Activated CD4-positive, alpha-beta T cell treated with anti-CD3 and anti-CD28 coated beads for 36 hours (primary cell): Measurements from ENCODE around the gene NAGS. TPM values are rescaled to one million over a fixed set of nuclear protein-coding genes. Genes with fewer than 3 reads are reported as not detected.
"Not testable (repeated sequence)": the region's sequence is repeated elsewhere in the genome, so short reads cannot be mapped to it uniquely, and the experiment has no call there.

ENCODE experiments used
- ATAC-seq: fragments of 200-7000 bp; cut with Tn5 transposase; one replicate; pipeline ENCODE4 v1.10.0; 2021; ENCODE audit warnings: mild to moderate bottlenecking, moderate library complexity
- CTCF ChIA-PET: fragments of 350-600 bp; sonication (Branson Sonifier 250); formaldehyde crosslinking; loops from one replicate; lab custom pipeline; 2021; ENCODE audit warnings: antibody characterized with exemption; lab: Charles Lee
- POLR2A ChIA-PET: fragments of 350-600 bp; sonication (Branson Sonifier 250); formaldehyde crosslinking; loops from one replicate; lab custom pipeline; 2021; ENCODE audit warnings: antibody characterized with exemption, inconsistent platforms; lab: Charles Lee
- DNase-seq: peaks from one replicate; pipeline ENCODE4 v3.0.0-alpha.2; 2020
- H3K27ac Mint-ChIP-seq: one replicate; pipeline ENCODE4 v1.8.0; 2021; ENCODE audit warnings: mixed read lengths
- H3K27me3 Mint-ChIP-seq: one replicate; pipeline ENCODE4 v1.8.0; 2021; ENCODE audit warnings: mixed read lengths
- H3K36me3 Mint-ChIP-seq: one replicate; pipeline ENCODE4 v1.8.0; 2021; ENCODE audit warnings: low read depth, mixed read lengths
- H3K4me1 Mint-ChIP-seq: one replicate; pipeline ENCODE4 v1.8.0; 2021; ENCODE audit warnings: mixed read lengths
- H3K4me3 Mint-ChIP-seq: one replicate; pipeline ENCODE4 v1.8.0; 2021; ENCODE audit warnings: mild to moderate bottlenecking, moderate library complexity, mixed read lengths
- H3K9me3 Mint-ChIP-seq: one replicate; pipeline ENCODE4 v1.8.0; 2021; ENCODE audit warnings: low read depth, mixed read lengths
- intact Hi-C, 2 experiments: fragments of 100-400 bp; cut with DNase I in 1 of 2; cut with micrococcal nuclease in 1 of 2; formaldehyde crosslinking; loops; one replicate each; pipeline versions ENCODE4 v1.14.2 to v1.15.1; 2022 to 2024; cut with DNase I, micrococcal nuclease
- total RNA-seq, 2 experiments: library from RNA; stranded (reverse); gene quantifications; one replicate each; pipeline ENCODE4 v1.2.3, GENCODE V29; 2021

Gene NAGS
- total RNA-seq, 2 experiments from 2014 or later, result 1.3 to 1.5 TPM

DNA sequence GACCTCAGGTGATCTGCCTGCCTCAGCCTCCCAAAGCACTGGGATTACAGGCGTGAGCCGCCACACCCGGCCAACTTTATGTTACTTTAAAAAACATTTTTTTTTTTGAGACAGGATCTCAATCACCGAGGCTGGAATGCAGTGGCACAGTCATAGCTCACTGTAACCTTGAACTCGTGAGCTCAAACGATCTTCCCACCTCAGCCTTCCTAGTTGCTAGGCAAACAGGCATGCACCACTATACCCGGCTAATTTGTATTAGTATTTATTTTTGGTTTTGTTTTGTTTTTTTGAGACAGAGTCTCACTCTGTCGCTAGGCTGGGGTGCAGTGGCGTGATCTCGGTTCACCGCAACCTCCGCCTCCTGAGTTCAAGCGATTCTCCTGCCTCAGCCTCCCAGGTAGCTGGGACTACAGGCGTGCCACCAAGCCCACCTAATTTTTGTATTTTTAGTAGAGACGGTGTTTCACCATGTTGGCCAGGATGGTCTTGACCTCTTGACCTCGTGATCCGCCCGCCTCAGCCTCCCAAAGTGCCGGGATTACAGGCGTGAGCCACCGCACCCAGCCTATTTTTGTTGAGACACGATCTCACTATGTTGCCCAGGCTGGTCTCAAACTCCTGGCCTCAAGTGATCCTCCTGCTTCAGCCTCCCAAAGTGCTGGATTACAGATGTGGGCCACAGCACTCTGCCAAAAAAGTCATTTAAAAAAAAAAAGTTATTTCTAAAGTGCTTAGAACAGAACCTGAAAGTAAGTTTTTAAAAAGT is 31.8 kb upstream of the NAGS start:
- H3K27ac Mint-ChIP-seq, POLR2A ChIA-PET, DNase-seq, H3K36me3 Mint-ChIP-seq, intact Hi-C loops, H3K9me3 Mint-ChIP-seq, ATAC-seq, H3K4me1 Mint-ChIP-seq, H3K4me3 Mint-ChIP-seq, H3K27me3 Mint-ChIP-seq: not testable (repeated sequence)
- CTCF ChIA-PET, result interaction anchor here (1.0 to 1.1 kb wide), 2 partner anchors 10 to 21 kb away, joined by 3 to 4 read pairs; no protein-coding TSS in a partner anchor

DNA sequence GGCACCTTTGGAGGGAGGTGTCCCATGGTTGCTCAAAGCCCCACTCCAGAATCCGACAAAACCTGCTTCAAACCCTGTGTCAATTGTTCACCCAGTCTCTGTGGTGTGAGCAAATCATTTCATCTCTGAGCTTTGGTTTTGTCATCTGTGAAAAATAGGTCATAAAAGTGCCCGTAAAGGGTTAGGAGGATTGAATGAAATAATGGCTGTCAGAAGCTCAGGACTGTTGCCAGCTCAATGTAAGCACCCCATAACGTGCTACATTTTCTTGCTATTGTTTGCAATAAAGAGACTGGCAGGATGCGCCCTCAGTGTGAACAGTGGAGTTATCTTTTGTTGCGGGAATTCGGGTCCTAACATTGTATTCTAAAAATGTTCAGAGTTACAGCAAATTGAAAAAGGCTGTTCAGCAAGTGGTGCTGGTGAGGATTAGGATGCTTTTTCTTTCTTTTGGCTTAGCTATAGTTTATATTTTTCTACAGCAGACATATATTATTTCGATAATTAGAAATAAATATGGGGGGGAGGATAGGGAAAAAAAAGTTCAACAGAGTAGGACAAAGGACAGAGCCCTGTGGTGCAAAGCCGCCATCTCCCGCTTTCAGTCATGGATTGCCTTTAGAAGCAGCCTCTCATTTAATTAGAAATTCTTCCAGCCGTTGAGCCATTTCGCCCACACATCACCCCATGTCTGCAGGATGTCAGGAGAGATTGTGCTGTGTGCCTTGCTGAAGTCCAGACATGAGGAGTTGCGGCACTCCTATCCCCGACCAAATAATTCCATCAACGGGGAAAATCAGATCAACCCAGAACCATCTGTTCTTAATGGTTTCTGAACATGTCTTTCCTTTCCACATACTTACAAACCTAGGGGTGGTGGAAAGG is 29.8 kb upstream of the NAGS start:
- intact Hi-C loops, result no loop called here
- Mint-ChIP-seq H3K36me3 (no peaks in the 10 kb centered on the region), H3K27me3 (peaks cover 9% of the 10 kb centered on the region), H3K9me3 (no peaks in the 10 kb centered on the region), H3K27ac (no peak overlapping the region), H3K4me3 (no peak overlapping the region), H3K4me1 (no peaks in the 10 kb centered on the region)
- POLR2A ChIA-PET, result no interaction called here
- no peak for ATAC-seq
- DNase-seq, result no peak
- CTCF ChIA-PET, result interaction anchor here (1.3 kb wide), 1 partner anchor 60 kb away, joined by 3 read pairs; no protein-coding TSS in a partner anchor

- H3K4me1 Mint-ChIP-seq, result no peaks in the 10 kb centered on the region
- H3K9me3 Mint-ChIP-seq, result no peaks in the 10 kb centered on the region
- DNase-seq (no peak), ATAC-seq (no peak)
- CTCF ChIA-PET, result no interaction called here
- no peak overlapping the region for H3K4me3 Mint-ChIP-seq
- H3K36me3 Mint-ChIP-seq, result no peaks in the 10 kb centered on the region
- POLR2A ChIA-PET, result no interaction called here
- H3K27ac Mint-ChIP-seq, result no peak overlapping the region
- intact Hi-C loops, result no loop called here
- peaks cover 11% of the 10 kb centered on the region for H3K27me3 Mint-ChIP-seq
Observed at GRCh38 chr17:43975898-43976297, 28.5 kb upstream of the NAGS start.

DNA sequence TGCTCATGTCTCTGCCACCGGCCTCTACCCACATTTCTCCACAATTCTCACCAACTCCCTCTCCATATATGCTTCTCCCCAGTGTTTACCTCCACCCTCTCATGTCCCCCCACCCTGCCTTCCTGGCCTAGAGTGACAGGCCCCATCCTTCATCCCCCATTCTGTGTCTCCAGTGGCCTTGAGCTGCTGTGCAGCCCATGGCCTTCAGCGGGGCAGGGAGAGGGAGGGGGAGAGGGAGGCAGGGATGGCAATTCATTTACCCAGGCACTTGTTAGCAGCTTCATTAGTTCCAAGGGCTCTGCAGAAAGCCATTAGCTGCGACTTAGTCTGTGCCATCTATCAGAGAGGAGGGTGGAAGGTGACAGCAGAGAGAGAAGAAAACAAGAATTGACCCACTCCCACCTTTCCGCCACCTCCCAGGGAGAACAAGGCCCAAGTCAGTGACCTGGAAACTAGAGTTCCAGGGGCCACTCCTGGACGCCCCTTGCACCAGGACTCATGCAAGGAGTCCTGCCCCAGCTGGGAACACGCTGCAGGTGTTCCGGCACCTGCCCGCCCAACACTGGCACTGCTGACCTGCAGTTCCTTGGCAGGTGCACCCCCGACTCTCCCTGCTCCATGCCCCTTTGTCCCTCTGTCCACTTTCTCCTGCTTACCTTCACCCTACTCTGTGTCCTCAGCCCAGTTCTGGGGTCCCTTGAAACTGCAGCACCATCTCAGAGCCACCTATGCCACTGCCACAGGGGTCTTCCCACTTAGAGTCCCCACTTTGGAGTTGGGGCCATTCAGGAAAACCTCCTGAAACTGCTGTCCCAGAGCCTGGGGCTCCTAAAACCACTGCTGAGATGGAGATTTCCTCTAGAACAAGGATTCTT is 27.2 kb upstream of the NAGS start:
- ATAC-seq, result no peak
- Mint-ChIP-seq H3K4me3 (no peak overlapping the region), H3K36me3 (no peaks in the 10 kb centered on the region), H3K9me3 (no peaks in the 10 kb centered on the region), H3K27me3 (peaks cover 21% of the 10 kb centered on the region), H3K4me1 (no peaks in the 10 kb centered on the region), H3K27ac (no peak overlapping the region)
- intact Hi-C loops, result no loop called here
- DNase-seq, result no peak
- ChIA-PET POLR2A (no interaction called here), CTCF (no interaction called here)

DNA sequence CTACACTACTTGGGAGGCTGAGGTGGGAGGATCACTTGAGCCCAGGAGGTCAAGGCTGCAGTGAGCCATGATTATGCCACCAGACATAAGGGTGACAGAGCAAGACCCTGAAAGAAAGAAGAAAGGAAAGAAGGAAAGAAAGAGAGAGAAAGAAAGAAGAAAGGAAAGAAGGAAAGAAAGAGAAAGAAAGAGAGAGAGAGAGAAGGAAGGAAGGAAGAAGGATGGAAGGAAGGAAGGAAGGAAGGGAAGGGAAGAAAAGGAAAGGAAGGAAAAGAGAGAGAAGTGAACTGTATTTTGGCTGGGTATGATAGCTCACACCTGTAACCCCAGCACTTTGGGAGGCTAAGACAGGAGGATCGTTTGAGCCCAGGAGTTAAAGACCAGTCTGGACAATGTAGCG is 26.3 kb upstream of the NAGS start:
- ATAC-seq (no peak), DNase-seq (no peak)
- intact Hi-C loops, result no loop called here
- CTCF ChIA-PET, result no interaction called here
- peaks cover 28% of the 10 kb centered on the region for H3K27me3 Mint-ChIP-seq
- no peak overlapping the region for H3K4me3 Mint-ChIP-seq
- no peak overlapping the region for H3K27ac Mint-ChIP-seq
- POLR2A ChIA-PET, result no interaction called here
- H3K9me3 Mint-ChIP-seq, result no peaks in the 10 kb centered on the region
- H3K36me3 Mint-ChIP-seq, result no peaks in the 10 kb centered on the region
- H3K4me1 Mint-ChIP-seq, result no peaks in the 10 kb centered on the region

GRCh38 chr17:43979011-43979410 is 25.4 kb upstream of the NAGS start:
- H3K27me3 Mint-ChIP-seq, result peaks cover 30% of the 10 kb centered on the region
- intact Hi-C loops, result no loop called here
- ChIA-PET POLR2A (interaction anchor here (0.6 kb wide), 1 partner anchor 15 kb away, joined by 3 read pairs; no protein-coding TSS in a partner anchor), CTCF (interaction anchor here (0.6 to 1.2 kb wide), 3 partner anchors 9 to 1192 kb away, joined by 3 to 4 read pairs (median 4); no protein-coding TSS in a partner anchor)
- no peak overlapping the region for H3K27ac Mint-ChIP-seq
- ATAC-seq, result no peak
- no peaks in the 10 kb centered on the region for H3K36me3 Mint-ChIP-seq
- no peak overlapping the region for H3K4me3 Mint-ChIP-seq
- DNase-seq, result no peak
- peaks cover 4% of the 10 kb centered on the region for H3K4me1 Mint-ChIP-seq
- H3K9me3 Mint-ChIP-seq, result no peaks in the 10 kb centered on the region

DNA sequence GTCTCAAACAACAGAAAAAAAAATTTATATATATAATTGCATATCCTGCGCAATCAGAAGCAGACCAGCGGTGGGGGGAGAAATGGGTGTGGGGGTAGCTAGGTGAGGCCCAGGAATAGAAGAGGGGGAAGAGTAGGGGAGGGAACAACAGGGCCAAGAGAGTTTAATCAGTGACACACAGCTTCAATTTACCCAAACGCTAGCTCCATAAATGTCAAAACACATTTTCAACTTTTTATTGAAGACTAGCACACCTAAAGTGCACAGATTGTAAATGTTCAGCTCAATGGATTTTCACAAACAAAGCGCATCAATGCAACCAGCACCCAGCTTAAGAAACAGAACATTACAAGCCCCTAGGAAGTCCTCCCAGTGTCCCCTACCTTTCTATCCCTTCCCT is 24.8 kb upstream of the NAGS start:
- intact Hi-C loops, result no loop called here

GRCh38 chr17:43982171-43982570 is 22.3 kb upstream of the NAGS start:
- H3K27ac Mint-ChIP-seq, result no peak overlapping the region
- H3K36me3 Mint-ChIP-seq, result no peaks in the 10 kb centered on the region
- no peak overlapping the region for H3K4me3 Mint-ChIP-seq
- intact Hi-C loops, result no loop called here
- ChIA-PET POLR2A (no interaction called here), CTCF (interaction anchor here (1.3 kb wide), 1 partner anchor 104 kb away, joined by 4 read pairs; no protein-coding TSS in a partner anchor)
- H3K4me1 Mint-ChIP-seq, result peaks cover 4% of the 10 kb centered on the region
- DNase-seq (no peak), ATAC-seq (no peak)
- peaks cover 37% of the 10 kb centered on the region for H3K27me3 Mint-ChIP-seq
- no peaks in the 10 kb centered on the region for H3K9me3 Mint-ChIP-seq

More for the DNA sequence above, 24.8 kb upstream of the NAGS start:
- CTCF ChIA-PET, result interaction anchor here (0.9 to 1.2 kb wide), 2 partner anchors 8 to 36 kb away, joined by 3 to 4 read pairs; no protein-coding TSS in a partner anchor
- H3K4me3 Mint-ChIP-seq, result no peak overlapping the region
- peaks cover 29% of the 10 kb centered on the region for H3K27me3 Mint-ChIP-seq
- POLR2A ChIA-PET, result interaction anchor here (0.6 kb wide), 2 partner anchors 16 to 32 kb away, joined by 3 read pairs; no protein-coding TSS in a partner anchor
- no peak overlapping the region for H3K27ac Mint-ChIP-seq
- no peak for DNase-seq
- H3K4me1 Mint-ChIP-seq, result peaks cover 4% of the 10 kb centered on the region
- H3K36me3 Mint-ChIP-seq, result no peaks in the 10 kb centered on the region
- no peaks in the 10 kb centered on the region for H3K9me3 Mint-ChIP-seq
- no peak for ATAC-seq

- Mint-ChIP-seq H3K4me1 (peaks cover 4% of the 10 kb centered on the region), H3K9me3 (no peaks in the 10 kb centered on the region), H3K27me3 (peaks cover 41% of the 10 kb centered on the region), H3K27ac (no peak overlapping the region), H3K4me3 (no peak overlapping the region), H3K36me3 (no peaks in the 10 kb centered on the region)
- ChIA-PET CTCF (interaction anchor here (1.0 to 1.6 kb wide), 5 partner anchors 13 to 58 kb away, joined by 3 to 4 read pairs (median 3); no protein-coding TSS in a partner anchor), POLR2A (no interaction called here)
- intact Hi-C loops, result no loop called here
- no peak for ATAC-seq
- no peak for DNase-seq
Observed at GRCh38 chr17:43983196-43983514, 21.3 kb upstream of the NAGS start.

DNA sequence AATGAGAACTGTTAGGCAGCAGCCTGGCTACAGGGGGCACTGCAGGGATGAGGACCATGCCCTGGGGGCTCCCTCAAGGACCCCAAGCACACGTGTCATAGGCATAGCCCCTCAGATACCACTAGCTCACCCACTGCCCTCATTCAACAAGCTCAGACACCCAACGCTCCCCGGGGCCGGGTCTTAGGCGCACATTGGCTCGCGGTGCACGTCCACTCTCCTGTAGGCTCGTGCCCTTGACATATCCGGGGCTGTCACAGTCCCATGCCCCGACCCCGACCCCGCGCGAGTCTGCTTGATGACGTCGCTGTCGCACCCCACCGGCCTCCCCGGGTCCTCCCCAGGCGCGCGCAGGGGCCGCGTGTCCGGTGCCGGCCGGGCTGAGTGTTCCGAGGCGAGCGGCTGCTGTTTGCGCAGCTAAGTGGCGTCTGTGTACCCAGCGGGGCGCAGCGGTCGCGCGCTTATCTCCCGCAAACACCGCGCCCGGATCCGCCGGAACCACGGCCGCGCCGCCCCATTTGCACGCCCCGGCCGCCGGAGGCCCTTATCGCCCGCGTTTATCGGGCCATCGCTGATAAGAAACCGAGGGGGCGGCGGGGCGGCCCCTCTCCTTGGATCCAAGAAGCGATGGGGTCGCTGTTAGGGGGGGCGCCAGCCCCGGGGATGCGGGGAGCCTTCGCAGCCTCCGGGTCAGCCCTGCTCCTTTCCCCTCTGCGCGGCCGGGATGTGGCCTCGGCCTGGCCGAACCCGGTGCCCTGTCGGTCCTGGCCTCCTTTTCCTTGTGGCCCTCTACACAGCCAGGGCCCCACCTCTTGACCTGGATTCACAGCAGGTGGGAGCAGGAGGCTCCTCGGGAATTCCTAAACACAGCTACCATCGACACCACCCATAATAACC is 20.7 kb upstream of the NAGS start:
- CTCF ChIA-PET, result interaction anchor here (0.8 to 1.6 kb wide), 9 partner anchors 10 to 626 kb away, joined by 3 to 5 read pairs (median 3); no protein-coding TSS in a partner anchor
- no peak overlapping the region for H3K27ac Mint-ChIP-seq
- H3K36me3 Mint-ChIP-seq, result no peaks in the 10 kb centered on the region
- POLR2A ChIA-PET, result interaction anchor here (0.6 kb wide), 1 partner anchor 91 kb away, joined by 3 read pairs; no protein-coding TSS in a partner anchor
- peaks cover 4% of the 10 kb centered on the region for H3K4me1 Mint-ChIP-seq
- H3K9me3 Mint-ChIP-seq, result no peaks in the 10 kb centered on the region
- no peak overlapping the region for H3K4me3 Mint-ChIP-seq
- intact Hi-C loops, result no loop called here
- DNase-seq, result peak; percentile 28
- H3K27me3 Mint-ChIP-seq, result peaks cover 41% of the 10 kb centered on the region
- ATAC-seq, result no peak
